Measurements from ENCODE around the gene ENOX1.

ENOX1 gene

GRCh38 chr13:43528992-43529391 lies 257.8 kb downstream of the ENOX1 start:
- ATAC-seq, result no peak

- no peak for ATAC-seq
These were observed 264.0 kb downstream of the ENOX1 start for GRCh38 chr13:43522788-43523187.

DNA sequence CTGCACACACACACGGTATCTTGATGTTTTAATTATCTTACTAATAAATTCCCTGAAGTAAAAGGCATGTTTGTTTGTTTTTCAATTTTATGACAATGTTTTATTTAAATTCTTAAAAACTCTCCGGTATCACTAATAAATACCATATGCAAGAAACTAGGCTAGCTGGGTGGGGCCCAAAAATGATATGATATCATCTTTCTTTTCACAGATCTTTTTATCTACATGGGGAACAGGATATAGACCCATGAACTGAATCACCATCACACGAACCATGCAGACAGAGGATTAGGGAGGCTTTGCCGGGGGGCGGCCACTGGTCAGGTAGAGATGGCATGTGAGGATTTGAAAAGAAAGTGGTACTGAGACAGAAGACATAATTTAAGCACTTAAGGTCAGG lies 266.4 kb downstream of the ENOX1 start:
- no peak for ATAC-seq

DNA sequence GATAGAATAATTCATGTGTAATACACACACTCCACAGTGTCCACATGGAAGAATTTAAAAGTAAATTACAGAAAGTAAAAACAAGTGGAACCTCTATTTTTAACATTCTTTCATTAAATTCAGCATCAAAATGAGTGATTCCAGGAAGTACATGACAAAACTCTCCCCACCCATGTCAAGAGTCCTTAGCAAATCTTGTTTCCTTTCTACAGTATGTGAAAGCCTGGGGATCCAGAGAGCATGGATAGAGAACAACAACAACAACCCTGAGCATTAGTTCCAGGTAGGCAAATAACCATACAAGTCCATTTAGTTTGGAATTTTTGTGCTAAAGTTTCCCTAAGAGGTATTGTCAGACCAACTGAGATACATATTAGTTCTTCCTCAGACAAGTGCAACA lies 267.9 kb downstream of the ENOX1 start:
- ATAC-seq, result no peak

GRCh38 chr13:43516401-43516833 lies 270.4 kb downstream of the ENOX1 start:
- ATAC-seq, result no peak

- ATAC-seq, result no peak
These were observed 271.2 kb downstream of the ENOX1 start for GRCh38 chr13:43515531-43515930.

DNA sequence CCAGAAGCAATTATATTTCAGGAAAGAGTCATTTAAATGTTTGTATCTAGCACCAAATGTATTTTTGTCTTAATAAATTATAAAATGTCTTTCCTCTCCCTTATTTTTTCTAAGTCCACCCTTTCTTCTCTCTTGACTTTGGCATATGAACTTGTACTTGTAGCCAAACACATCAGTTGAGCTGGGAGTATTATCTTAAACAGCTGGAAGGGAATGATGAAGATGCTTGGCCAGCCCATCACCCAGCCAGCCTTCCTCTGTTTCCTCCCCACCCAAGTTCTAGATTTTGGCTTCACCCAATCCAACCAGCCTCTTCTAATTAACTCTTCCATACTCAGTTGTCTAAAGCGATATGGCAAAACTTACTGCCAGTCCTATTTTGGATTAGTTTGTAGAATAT lies 272.5 kb downstream of the ENOX1 start:
- ATAC-seq, result no peak

- ATAC-seq, result no peak
These were observed 274.6 kb downstream of the ENOX1 start for GRCh38 chr13:43512221-43512620.

- no peak for ATAC-seq
These were observed 275.5 kb downstream of the ENOX1 start for GRCh38 chr13:43510956-43511901.

GRCh38 chr13:43495732-43496131 lies 291.0 kb downstream of the ENOX1 start:
- ATAC-seq, result no peak

GRCh38 chr13:43494206-43494605 lies 292.6 kb downstream of the ENOX1 start:
- ATAC-seq, result no peak

DNA sequence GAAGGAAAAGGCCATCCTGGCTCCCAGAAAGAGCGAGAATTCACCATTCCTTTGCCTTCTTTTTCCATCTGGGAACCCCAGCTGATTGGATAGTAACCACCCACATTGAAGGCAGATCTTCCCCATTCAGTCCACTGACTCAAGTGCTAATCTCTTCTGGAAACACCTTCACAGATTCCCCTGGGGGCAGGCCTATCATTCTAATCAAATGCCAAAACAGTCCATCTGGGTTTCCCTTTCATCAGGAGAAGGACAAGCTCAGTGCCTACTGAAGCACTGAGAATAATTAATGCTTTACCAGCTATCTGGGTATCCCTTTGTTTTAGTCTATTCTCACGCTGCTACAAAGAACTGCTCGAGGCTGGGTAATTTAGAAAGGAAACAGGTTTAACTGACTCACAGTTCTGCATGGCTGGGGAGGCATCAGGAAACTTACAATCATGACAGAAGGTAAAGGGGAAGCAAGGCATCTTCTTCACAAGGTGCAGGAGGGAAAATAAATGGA lies 293.2 kb downstream of the ENOX1 start:
- ATAC-seq, result no peak

- no peak for ATAC-seq
These were observed 294.0 kb downstream of the ENOX1 start for GRCh38 chr13:43492745-43493144.

- ATAC-seq, result no peak
These were observed 294.5 kb downstream of the ENOX1 start for GRCh38 chr13:43492311-43492710.

DNA sequence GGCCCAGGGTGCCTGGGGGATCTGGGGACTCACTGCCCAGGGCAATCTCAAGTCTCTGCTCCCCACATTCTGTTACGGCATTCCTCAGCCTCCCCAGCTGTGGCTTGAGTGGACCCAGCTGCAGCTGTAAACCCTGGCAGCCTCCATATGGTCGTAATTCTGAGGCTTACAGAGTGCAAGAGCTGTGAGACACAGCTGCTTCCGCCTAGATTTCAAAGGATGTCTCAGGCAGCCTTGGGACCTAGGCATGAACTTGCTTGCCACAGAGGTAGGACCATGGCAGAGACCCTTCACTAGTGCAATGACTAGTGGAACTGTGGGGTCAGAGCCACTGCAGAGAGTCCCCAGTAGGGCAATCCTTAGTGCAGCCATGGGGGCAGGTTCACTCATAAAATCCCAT lies 297.5 kb downstream of the ENOX1 start:
- no peak for ATAC-seq

- ATAC-seq, result no peak
These were observed 298.9 kb downstream of the ENOX1 start for GRCh38 chr13:43487885-43488284.

- ATAC-seq, result no peak
These were observed 299.3 kb downstream of the ENOX1 start for GRCh38 chr13:43487461-43487860.

- ATAC-seq, result no peak
These were observed 302.1 kb downstream of the ENOX1 start for GRCh38 chr13:43484432-43485225.

DNA sequence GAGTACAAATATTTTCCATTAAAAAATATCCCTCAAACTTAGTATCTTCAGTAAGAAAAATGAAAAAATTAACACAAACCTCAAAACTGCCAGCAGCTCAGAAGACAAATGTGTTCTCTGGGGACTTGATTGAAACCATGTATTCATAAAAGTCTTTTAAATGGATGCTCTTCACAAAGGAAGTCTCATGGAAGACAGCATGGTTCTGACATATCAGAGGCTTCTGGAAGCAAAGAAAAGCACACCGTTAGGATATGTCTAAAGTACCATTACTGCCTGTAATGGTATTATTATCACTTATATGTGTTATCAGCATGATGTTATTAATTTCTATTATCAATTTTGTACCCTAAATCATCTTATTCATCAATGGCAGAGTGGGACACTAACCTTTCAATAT lies 302.8 kb downstream of the ENOX1 start:
- no peak for ATAC-seq

DNA sequence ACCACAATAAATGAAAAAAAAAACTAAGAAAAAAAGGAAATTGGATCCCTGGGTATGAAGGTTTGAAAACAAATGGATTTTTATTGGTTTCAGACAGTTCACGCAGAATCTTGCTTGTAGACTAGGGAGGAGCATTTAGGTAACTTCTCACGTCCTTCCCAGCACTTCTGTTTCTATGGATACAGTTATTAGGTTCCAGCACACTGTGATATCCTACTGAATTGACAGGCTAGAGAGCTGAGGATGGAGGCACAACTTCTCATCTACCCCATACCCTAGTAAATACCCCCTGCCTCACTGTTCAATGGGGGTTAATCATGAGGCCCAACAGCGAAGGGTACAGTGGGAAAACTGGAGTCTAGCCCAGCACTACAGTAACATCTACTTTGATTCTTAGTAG lies 304.1 kb downstream of the ENOX1 start:
- no peak for ATAC-seq

- no peak for ATAC-seq
These were observed 304.7 kb downstream of the ENOX1 start for GRCh38 chr13:43482026-43482425.

DNA sequence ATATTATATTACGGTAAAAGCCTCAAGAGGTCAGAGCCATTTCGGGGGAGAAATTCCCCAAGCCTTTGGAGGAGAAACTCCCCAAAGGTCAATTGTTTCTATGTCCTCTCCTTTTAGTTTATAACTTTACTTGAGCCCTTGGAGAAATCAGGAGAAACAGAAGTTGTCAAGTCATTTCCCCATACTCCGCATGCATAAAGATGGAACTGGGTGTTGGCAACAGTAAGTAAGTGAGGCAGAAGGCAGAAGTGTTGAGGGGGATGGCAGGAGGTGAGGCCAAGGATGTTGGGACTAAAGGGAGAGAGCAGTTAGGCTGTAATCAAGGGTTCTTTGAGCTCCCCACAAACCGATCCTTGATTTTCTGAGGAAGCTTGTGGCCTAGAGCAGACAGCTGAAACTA lies 307.9 kb downstream of the ENOX1 start:
- no peak for ATAC-seq

DNA sequence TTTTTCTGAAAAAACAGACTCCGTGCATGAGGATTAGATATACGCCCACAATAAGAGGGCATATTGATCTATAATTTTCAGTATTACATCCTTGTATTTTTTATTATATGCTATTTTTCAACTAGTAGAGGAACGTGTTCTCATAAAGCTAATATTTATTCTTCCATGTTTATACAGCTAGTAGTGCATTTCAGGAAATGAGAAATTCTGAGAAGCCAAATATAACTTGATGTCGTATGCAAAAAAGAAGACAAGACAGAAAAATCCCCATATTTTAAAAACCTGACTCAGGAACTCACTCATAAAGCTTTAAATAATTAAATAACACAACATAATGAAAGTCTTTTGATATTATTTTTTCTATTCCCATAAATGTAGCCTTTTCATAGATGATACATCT lies 308.6 kb downstream of the ENOX1 start:
- no peak for ATAC-seq

GRCh38 chr13:43475140-43475539 lies 311.6 kb downstream of the ENOX1 start:
- no peak for ATAC-seq
